Measurements from ENCODE around the gene DTX1.

The DTX1 gene

GRCh38 chr12:113128802-113129663, 72.5 kb downstream of the DTX1 start:
- in situ Hi-C loops (cut with HindIII; ENCODE audit: low sequenced_read_pairs), result no loop called here
- no peak overlapping the region for H3K4me3 ChIP-seq (ENCODE audit: low read depth, low read length)
- DNase-seq (ENCODE audit: low read depth), result no peak
- no peak for TF ChIP-seq CTCF (IDR thresholded peaks at IDR 0.05; ENCODE audit: low read depth, low read length, missing control alignments)

- DNase-seq (ENCODE audit: low read depth), result no peak
- no peak for TF ChIP-seq CTCF (IDR thresholded peaks at IDR 0.05; ENCODE audit: low read depth, low read length, missing control alignments)
- in situ Hi-C loops (cut with HindIII; ENCODE audit: low sequenced_read_pairs), result no loop called here
- no peak overlapping the region for H3K4me3 ChIP-seq (ENCODE audit: low read depth, low read length)
These were observed 73.3 kb downstream of the DTX1 start for GRCh38 chr12:113129664-113130456.

- peak; percentile 38 for TF ChIP-seq CTCF (IDR thresholded peaks at IDR 0.05; ENCODE audit: low read depth, low read length, missing control alignments)
- DNase-seq (ENCODE audit: low read depth), result no peak
- H3K4me3 ChIP-seq (ENCODE audit: low read depth, low read length), result no peak overlapping the region
- in situ Hi-C loops (cut with HindIII; ENCODE audit: low sequenced_read_pairs), result no loop called here
These were observed 74.1 kb downstream of the DTX1 start for GRCh38 chr12:113130457-113131135.

GRCh38 chr12:113131556-113131955, 75.0 kb downstream of the DTX1 start:
- in situ Hi-C loops (cut with HindIII; ENCODE audit: low sequenced_read_pairs), result no loop called here
- TF ChIP-seq CTCF (IDR thresholded peaks at IDR 0.05; ENCODE audit: low read depth, low read length, missing control alignments), result no peak

GRCh38 chr12:113133036-113133435, 76.5 kb downstream of the DTX1 start:
- no peak for TF ChIP-seq CTCF (IDR thresholded peaks at IDR 0.05; ENCODE audit: low read depth, low read length, missing control alignments)
- no peak overlapping the region for H3K4me3 ChIP-seq (ENCODE audit: low read depth, low read length)
- DNase-seq (ENCODE audit: low read depth), result no peak
- in situ Hi-C loops (cut with HindIII; ENCODE audit: low sequenced_read_pairs), result no loop called here

More at GRCh38 chr12:113131556-113131955, 75.0 kb downstream of the DTX1 start:
- no peak overlapping the region for H3K4me3 ChIP-seq (ENCODE audit: low read depth, low read length)
- DNase-seq (ENCODE audit: low read depth), result no peak

GRCh38 chr12:113133666-113134065, 77.1 kb downstream of the DTX1 start:
- no peak for DNase-seq (ENCODE audit: low read depth)
- no peak overlapping the region for H3K4me3 ChIP-seq (ENCODE audit: low read depth, low read length)
- in situ Hi-C loops (cut with HindIII; ENCODE audit: low sequenced_read_pairs), result no loop called here
- no peak for TF ChIP-seq CTCF (IDR thresholded peaks at IDR 0.05; ENCODE audit: low read depth, low read length, missing control alignments)

All from astrocyte of the cerebellum (primary cell).